H1 (cell line): ENCODE measurements around the gene ARSA. TPM values are rescaled to one million over a fixed set of nuclear protein-coding genes. Genes with fewer than 3 reads are reported as not detected.

Experiments used
- CBX8 ChIP-seq: fragments of 300-800, 300-1000 bp; sonication (generic); IDR thresholded peaks from 2 replicates; pipeline ENCODE4 v1.7.1; 2016; ENCODE audit warnings: low read depth, low read length, borderline replicate concordance
- MAFK ChIP-seq: IDR thresholded peaks from 2 replicates; pipeline ENCODE4 v1.6.1; 2012; ENCODE audit warnings: low read depth, mild to moderate bottlenecking, improper control_type of control experiment, low read length
- RFX5 ChIP-seq: IDR thresholded peaks from 2 replicates; pipeline ENCODE4 v1.6.1; 2011; ENCODE audit warnings: low read depth, low read length, improper control_type of control experiment, borderline replicate concordance
- SP1 ChIP-seq: IDR thresholded peaks from 2 replicates; pipeline ENCODE4 v1.6.1; 2011; ENCODE audit warnings: low read depth, low read length
- TAF7 ChIP-seq: optimal IDR thresholded peaks from 2 replicates; pipeline ENCODE3; 2011; ENCODE audit warnings: low read depth, mild to moderate bottlenecking, inconsistent platforms, low read length, moderate library complexity, borderline replicate concordance
- polyA plus RNA-seq, 7 experiments: library from polyadenylated mRNA; depleted of rRNA in 3 of 7; stranded (reverse) in 5 of 7; unstranded in 2 of 7; fragments of >200 nt in 5 of 7; fragments of 200-250 nt in 2 of 7; gene quantifications; 1 replicate in 5 of 7; 2 replicates in 1 of 7; 4 replicates in 1 of 7; pipeline versions ENCODE4 v1.2.1 to v1.2.3, GENCODE V29; 2011 to 2013; ENCODE audit warnings: missing spikeins in 2 of 7, mixed read lengths in 2 of 7
- total RNA-seq: library from RNA; stranded (reverse); fragmentation: NEBNext Ultra II Directional; extraction: Animal tissue kit (Norgen Biotek cat#: 25700); gene quantifications from 2 replicates; pipeline ENCODE4 v1.2.1, GENCODE V29; 2021

ARSA gene
- total and polyA plus RNA-seq, 2 of the 8 experiments (the other 6 are each of a cell fraction or from before 2014, with no cell fraction given) = 9.8 to 10.1 TPM

- TF ChIP-seq MAFK (no peak), SP1 (no peak), CBX8 (no peak), TAF7 (no peak), RFX5 (no peak)
Measured at GRCh38 chr22:50665212-50665611, 37.3 kb upstream of the ARSA start (continued).
